NB4 (cell line): Measurements from ENCODE around the gene EFNA3.

Source experiments
- DNase-seq: peaks from one replicate; pipeline ENCODE4 v3.0.0; 2010; ENCODE audit warnings: low read depth
- H3K4me3 ChIP-seq: one replicate; pipeline ENCODE4 v1.5.1; 2011; ENCODE audit warnings: mild to moderate bottlenecking, low read depth, low read length, moderate library complexity
- MYC ChIP-seq: IDR thresholded peaks from 2 replicates; pipeline ENCODE4 v1.6.1; 2011; ENCODE audit warnings: low read depth, low read length
- POLR2A ChIP-seq: IDR thresholded peaks from 2 replicates; pipeline ENCODE4 v1.6.1; 2011; ENCODE audit warnings: mild to moderate bottlenecking; ENCODE audit not compliant: insufficient read length; ENCODE audit errors: extremely low read depth
- TF ChIP-seq, protein P1 (sequence below): IDR thresholded peaks from 2 replicates; pipeline ENCODE4 v1.6.1; 2011; ENCODE audit warnings: low read depth, low read length
- TF ChIP-seq, protein P2 (sequence below): IDR thresholded peaks from one replicate; pipeline ENCODE4 v1.5.1; 2012; ENCODE audit warnings: low read depth, low read length

EFNA3 gene

DNA sequence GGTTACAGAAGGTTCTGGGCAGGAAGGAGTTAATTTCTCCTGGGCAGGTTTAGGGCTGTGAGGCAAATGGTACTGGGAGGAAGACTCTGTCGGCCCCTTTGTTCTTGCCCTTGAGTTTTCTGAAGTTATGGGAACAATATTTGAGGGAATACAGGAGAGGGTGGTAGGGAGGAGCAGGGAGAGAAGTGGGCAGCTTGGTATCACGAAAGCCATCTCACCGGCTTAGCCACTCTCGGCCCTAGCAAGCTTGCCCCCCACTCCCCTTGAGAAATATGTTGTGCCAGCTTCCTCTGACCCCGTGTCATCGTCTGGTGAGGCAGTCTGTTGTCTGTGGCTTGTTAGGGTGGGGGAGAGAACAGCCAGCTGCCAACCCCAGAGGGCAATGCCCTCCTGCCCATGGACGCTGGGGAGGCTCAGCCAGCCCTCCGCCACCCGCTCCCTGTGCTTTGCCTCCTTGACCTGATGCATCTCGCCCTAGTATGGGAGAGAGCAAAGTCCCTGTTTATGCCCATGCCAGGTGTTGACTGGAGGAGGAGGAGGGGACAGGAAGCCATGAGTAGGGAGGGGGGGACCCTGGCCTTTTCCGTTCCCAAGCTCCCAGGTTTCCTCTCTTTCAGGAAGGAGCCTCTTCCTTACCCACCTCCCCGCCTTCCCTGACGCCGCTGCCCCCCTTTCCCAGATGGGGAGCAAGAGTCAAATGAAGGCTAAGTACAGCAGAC lies 50.3 kb downstream of the EFNA3 start:
- no peak overlapping the region for H3K4me3 ChIP-seq
- DNase-seq: no peak
- TF ChIP-seq, protein P1, sequence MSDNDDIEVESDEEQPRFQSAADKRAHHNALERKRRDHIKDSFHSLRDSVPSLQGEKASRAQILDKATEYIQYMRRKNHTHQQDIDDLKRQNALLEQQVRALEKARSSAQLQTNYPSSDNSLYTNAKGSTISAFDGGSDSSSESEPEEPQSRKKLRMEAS: no peak
- TF ChIP-seq MYC (no peak), POLR2A (no peak)
- TF ChIP-seq, protein P2, sequence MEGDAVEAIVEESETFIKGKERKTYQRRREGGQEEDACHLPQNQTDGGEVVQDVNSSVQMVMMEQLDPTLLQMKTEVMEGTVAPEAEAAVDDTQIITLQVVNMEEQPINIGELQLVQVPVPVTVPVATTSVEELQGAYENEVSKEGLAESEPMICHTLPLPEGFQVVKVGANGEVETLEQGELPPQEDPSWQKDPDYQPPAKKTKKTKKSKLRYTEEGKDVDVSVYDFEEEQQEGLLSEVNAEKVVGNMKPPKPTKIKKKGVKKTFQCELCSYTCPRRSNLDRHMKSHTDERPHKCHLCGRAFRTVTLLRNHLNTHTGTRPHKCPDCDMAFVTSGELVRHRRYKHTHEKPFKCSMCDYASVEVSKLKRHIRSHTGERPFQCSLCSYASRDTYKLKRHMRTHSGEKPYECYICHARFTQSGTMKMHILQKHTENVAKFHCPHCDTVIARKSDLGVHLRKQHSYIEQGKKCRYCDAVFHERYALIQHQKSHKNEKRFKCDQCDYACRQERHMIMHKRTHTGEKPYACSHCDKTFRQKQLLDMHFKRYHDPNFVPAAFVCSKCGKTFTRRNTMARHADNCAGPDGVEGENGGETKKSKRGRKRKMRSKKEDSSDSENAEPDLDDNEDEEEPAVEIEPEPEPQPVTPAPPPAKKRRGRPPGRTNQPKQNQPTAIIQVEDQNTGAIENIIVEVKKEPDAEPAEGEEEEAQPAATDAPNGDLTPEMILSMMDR: no peak

- no peak overlapping the region for H3K4me3 ChIP-seq
- TF ChIP-seq MYC (no peak), POLR2A (no peak)
- TF ChIP-seq, protein P1: no peak
- TF ChIP-seq, protein P2: no peak
- no peak for DNase-seq
Measured at GRCh38 chr1:155130272-155131006, 51.8 kb downstream of the EFNA3 start.

GRCh38 chr1:155131285-155131684 lies 52.6 kb downstream of the EFNA3 start:
- H3K4me3 ChIP-seq: no peak overlapping the region
- TF ChIP-seq, protein P2: no peak
- DNase-seq: no peak

DNA sequence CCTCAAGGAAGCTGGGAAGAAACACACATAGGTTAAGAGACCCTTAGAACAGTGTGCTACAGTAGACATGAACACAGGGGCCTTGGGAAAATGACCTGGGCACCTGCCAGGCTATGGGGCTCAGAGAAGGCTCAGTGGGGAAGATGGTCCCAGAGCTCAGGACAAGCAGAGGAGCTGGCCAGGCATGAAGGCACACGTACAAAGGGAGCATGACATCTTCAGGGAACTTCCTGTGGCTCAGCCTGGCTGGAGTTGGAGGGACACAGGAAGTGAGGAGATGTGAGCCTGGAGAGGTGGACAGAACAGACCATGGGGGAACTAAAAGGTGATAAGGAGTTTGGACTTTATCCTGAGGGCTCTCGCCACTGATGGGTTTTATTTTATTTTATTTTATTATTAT lies 53.2 kb downstream of the EFNA3 start:
- TF ChIP-seq POLR2A (no peak), MYC (no peak)
- TF ChIP-seq, protein P2: no peak
- TF ChIP-seq, protein P1: no peak
- H3K4me3 ChIP-seq: no peak overlapping the region
- DNase-seq: no peak

- TF ChIP-seq POLR2A (no peak), MYC (no peak)
- TF ChIP-seq, protein P1: no peak
- TF ChIP-seq, protein P2: no peak
- DNase-seq: no peak
- H3K4me3 ChIP-seq: no peak overlapping the region
Measured at GRCh38 chr1:155133799-155134281, 55.2 kb downstream of the EFNA3 start.
